Esophagus muscularis mucosa (tissue), 3 donors: Measurements from ENCODE around the gene LRRC37A3.
"Not testable (repeated sequence)": the region's sequence is repeated elsewhere in the genome, so short reads cannot be mapped to it uniquely, and the experiment has no call there.

Experiments
- CTCF ChIP-seq, 3 experiments: fragments of 200-600 bp in 2 of 3; fragments of 450-650 bp in 1 of 3; sonication (generic) in 2 of 3; IDR thresholded peaks; one replicate each; pipeline ENCODE4 v1.5.1; 2017 to 2019; ENCODE audit warnings: antibody characterized with exemption in 3 of 3, mild to moderate bottlenecking in 2 of 3, moderate library complexity in 1 of 3
- POLR2AphosphoS5 ChIP-seq, 2 donors: sonication (generic); formaldehyde crosslinking; IDR thresholded peaks; one replicate each; pipeline ENCODE4 v1.6.1; 2017; ENCODE audit warnings: antibody characterized with exemption in 2 of 2

DNA sequence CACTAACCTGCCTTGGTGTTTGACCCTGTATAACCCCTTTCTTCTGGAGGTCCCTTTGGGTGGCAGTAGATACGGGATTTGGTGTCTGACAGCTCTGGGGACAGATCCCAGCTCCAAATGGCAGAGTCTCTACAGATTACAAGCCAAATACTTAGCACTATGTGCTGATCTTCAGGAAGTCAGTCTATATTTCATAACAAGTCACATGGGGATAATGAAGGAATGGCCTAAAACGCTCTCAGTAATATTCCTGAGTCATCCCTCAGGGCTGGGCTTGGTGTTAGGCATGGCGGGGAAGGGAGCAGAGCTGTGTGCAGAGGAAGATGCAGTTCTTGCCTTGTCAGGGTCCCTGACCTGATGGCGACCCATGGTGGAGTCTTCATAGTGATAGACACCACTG, 72.4 kb downstream of the LRRC37A3 start:
- not testable (repeated sequence) for TF ChIP-seq POLR2AphosphoS5, CTCF (IDR thresholded peaks at IDR 0.05)
